Mammary epithelial cell (primary cell): Measurements from ENCODE around the gene PARD6B.

Experiments
- EZH2 ChIP-seq: IDR thresholded peaks from 2 replicates; pipeline ENCODE4 v1.6.1; 2012; ENCODE audit warnings: low read length, inconsistent platforms, borderline replicate concordance
- TF ChIP-seq, protein P1 (sequence below), 2 donors: IDR thresholded peaks in 1 of 2; conservative IDR thresholded peaks in 1 of 2; 2 replicates each; pipeline ENCODE4 v1.5.1; 2011 to 2012; ENCODE audit warnings: inconsistent platforms in 2 of 2, low read length in 2 of 2, mild to moderate bottlenecking in 2 of 2, control low read depth in 1 of 2, low read depth in 1 of 2; ENCODE audit not compliant: insufficient read depth in 1 of 2; ENCODE audit errors: extremely low read depth in 1 of 2

DNA sequence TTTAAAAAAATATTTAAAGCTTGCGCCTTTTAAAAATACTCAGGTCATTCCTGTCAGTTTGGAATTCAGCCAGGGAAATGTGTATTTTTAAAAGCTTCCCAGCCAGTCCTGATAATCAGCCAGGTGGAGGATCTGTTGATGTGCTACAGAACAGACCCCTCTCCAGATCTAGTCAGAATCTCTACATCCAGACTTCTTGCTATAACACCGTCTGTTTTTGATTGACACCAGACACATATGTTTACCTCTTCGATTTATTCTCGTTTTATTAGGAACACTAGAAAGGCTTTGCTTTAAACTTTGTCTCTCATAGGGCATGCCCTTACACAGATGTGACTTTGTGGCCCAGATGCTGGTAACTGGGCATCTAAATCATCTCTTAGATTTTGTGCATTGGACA, 11.7 kb downstream of the PARD6B start:
- TF ChIP-seq, protein P1, sequence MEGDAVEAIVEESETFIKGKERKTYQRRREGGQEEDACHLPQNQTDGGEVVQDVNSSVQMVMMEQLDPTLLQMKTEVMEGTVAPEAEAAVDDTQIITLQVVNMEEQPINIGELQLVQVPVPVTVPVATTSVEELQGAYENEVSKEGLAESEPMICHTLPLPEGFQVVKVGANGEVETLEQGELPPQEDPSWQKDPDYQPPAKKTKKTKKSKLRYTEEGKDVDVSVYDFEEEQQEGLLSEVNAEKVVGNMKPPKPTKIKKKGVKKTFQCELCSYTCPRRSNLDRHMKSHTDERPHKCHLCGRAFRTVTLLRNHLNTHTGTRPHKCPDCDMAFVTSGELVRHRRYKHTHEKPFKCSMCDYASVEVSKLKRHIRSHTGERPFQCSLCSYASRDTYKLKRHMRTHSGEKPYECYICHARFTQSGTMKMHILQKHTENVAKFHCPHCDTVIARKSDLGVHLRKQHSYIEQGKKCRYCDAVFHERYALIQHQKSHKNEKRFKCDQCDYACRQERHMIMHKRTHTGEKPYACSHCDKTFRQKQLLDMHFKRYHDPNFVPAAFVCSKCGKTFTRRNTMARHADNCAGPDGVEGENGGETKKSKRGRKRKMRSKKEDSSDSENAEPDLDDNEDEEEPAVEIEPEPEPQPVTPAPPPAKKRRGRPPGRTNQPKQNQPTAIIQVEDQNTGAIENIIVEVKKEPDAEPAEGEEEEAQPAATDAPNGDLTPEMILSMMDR (conservative IDR thresholded peaks at IDR 0.05 in 1 of 2, IDR thresholded peaks at IDR 0.05 in 1 of 2; ENCODE audit: extremely low read depth in 1 of 2, insufficient read depth in 1 of 2, low read depth in 1 of 2, low read length in 2 of 2): no peak
- no peak for TF ChIP-seq EZH2
